ENCODE measurements around the gene ROCK2. TPM values are rescaled to one million over a fixed set of nuclear protein-coding genes. Genes with fewer than 3 reads are reported as not detected.

The ROCK2 gene
- total and polyA plus RNA-seq, 2 of the 8 experiments (the other 6 are each of a cell fraction or from before 2014, with no cell fraction given): 2.7 to 29.0 TPM

GRCh38 chr2:11180653-11181052 lies 163.8 kb downstream of the ROCK2 start (continued):
- TF ChIP-seq ATF3 (IDR thresholded peaks at IDR 0.05; ENCODE audit: insufficient read depth, low read depth, low read length) (no peak), RXRA (IDR thresholded peaks at IDR 0.05; ENCODE audit: insufficient read depth, low read depth, low read length) (no peak), CTBP2 (IDR thresholded peaks at IDR 0.05; ENCODE audit: borderline replicate concordance, insufficient read depth, insufficient read length, low read length) (no peak), TAF1 (IDR thresholded peaks at IDR 0.05; ENCODE audit: low read depth, low read length) (no peak), CBX5 (IDR thresholded peaks at IDR 0.05; ENCODE audit: low read depth, low read length) (no peak)

All from H1 (cell line).